DMS53 treated with DMSO at 0.1 percent for 48 hours (cell line): Measurements from ENCODE around the gene EIF4E2.

Experiments
- DNase-seq: peaks from one replicate; lab custom pipeline; 2025; ENCODE audit not compliant: unreplicated experiment; lab: John Stamatoyannopoulos, UW

The EIF4E2 gene

GRCh38 chr2:232592772-232593395 lies 42.4 kb downstream of the EIF4E2 start:
- peak; percentile 7 for DNase-seq

- no peak for DNase-seq
These were observed 43.5 kb downstream of the EIF4E2 start for GRCh38 chr2:232593982-232594381.

GRCh38 chr2:232597362-232598079 lies 47.0 kb downstream of the EIF4E2 start:
- DNase-seq = no peak

GRCh38 chr2:232598293-232598692 lies 47.8 kb downstream of the EIF4E2 start:
- no peak for DNase-seq

- no peak for DNase-seq
These were observed 49.7 kb downstream of the EIF4E2 start for GRCh38 chr2:232600053-232600773.

- no peak for DNase-seq
These were observed 52.8 kb downstream of the EIF4E2 start for GRCh38 chr2:232603283-232603682.

GRCh38 chr2:232604535-232604934 lies 54.0 kb downstream of the EIF4E2 start:
- DNase-seq = no peak

- no peak for DNase-seq
These were observed 56.5 kb downstream of the EIF4E2 start for GRCh38 chr2:232607011-232607410.

- DNase-seq = no peak
These were observed 59.1 kb downstream of the EIF4E2 start for GRCh38 chr2:232609607-232610006.

- no peak for DNase-seq
These were observed 59.6 kb downstream of the EIF4E2 start for GRCh38 chr2:232610081-232610480.

GRCh38 chr2:232611061-232611460 lies 60.6 kb downstream of the EIF4E2 start:
- DNase-seq = no peak

GRCh38 chr2:232611559-232612218 lies 61.2 kb downstream of the EIF4E2 start:
- DNase-seq = no peak

GRCh38 chr2:232613538-232614134 lies 63.1 kb downstream of the EIF4E2 start:
- no peak for DNase-seq

- DNase-seq = no peak
These were observed 64.8 kb downstream of the EIF4E2 start for GRCh38 chr2:232615339-232615738.
